ENCODE measurements around the gene USB1. TPM values are rescaled to one million over a fixed set of nuclear protein-coding genes. Genes with fewer than 3 reads are reported as not detected.

USB1 gene
- total and polyA plus RNA-seq, 2 experiments from 2014 or later: 79.6 to 118 TPM

DNA sequence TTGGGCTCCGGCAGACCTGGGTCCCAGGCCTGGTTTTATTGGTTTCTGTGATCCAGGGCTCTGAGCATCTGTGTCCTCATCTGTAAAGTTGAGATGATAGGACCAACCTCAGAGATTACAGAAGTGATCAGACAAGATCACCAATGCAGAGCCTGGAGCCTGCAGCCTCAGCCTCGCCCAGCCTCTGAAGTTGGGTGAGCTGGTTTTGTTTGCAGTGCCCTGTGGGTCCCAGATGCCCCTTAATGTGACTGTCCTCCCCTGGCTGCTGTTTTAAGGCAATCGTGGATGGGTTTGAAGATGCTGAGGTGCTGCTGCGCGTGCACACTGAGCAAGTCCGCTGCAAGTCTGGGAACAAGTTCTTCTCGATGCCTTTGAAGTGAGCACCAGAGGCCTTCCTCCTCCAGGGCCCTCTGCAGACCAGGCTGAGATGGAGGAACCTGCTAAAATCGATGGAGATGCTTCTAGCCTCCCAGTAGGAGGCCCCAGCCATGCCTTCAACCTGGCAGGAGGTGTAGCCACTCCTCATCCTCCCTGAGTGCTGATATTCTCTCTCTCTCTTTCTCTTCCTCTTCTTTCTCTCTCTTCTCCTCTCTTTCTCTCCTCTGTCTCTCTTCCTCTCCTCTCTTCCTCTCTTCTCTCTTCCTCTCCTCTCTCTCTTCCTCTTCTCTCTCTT is 18.8 kb downstream of the USB1 start:
- H2AFZ ChIP-seq: no peak overlapping the region
- H3K36me3 ChIP-seq (ENCODE audit: insufficient read depth): no peaks in the 10 kb centered on the region; the same call in 1 of the 2 replicates
- no peak overlapping the region for H3K4me2 ChIP-seq
- no peak overlapping the region for H3K27ac Mint-ChIP-seq
- TF ChIP-seq ZNF114 (CRISPR knock-in tag; IDR thresholded peaks at IDR 0.05) (no peak), EZH2 (IDR thresholded peaks at IDR 0.05; ENCODE audit: low read depth, unreplicated experiment) (no peak)
- no peak overlapping the region for H3K27ac ChIP-seq (ENCODE audit: low read depth)
- H3K4me3 ChIP-seq: no peak overlapping the region
- ATAC-seq: no peak
- no peaks in the 10 kb centered on the region for H3K9me2 ChIP-seq (ENCODE audit: insufficient read depth)
- H4K20me1 ChIP-seq (replicated peaks; ENCODE audit: insufficient read depth): 0 out of 2 replicates have a peak, but pooled peaks cover 4% of the 10 kb centered on the region
- H3K9me3 Mint-ChIP-seq: no peaks in the 10 kb centered on the region
- no peaks in the 10 kb centered on the region for H3K36me3 Mint-ChIP-seq (ENCODE audit: low read depth)
- H3F3A ChIP-seq (replicated peaks; ENCODE audit: low read depth): peaks cover 7% of the 10 kb centered on the region; the same call in 1 of the 2 replicates
- H3K27me3 ChIP-seq (ENCODE audit: insufficient read depth): peaks cover 5% of the 10 kb centered on the region; the same call in 1 of the 2 replicates
- peaks cover 36% of the 10 kb centered on the region for H3K4me1 Mint-ChIP-seq
- no peaks in the 10 kb centered on the region; the same call in 1 of the 2 replicates for H3K79me2 ChIP-seq (replicated peaks; ENCODE audit: insufficient read depth)
- peaks cover 24% of the 10 kb centered on the region for H3K4me1 ChIP-seq (ENCODE audit: insufficient read depth)
- DNase-seq (ENCODE audit: low spot score): no peak
- H3K4me3 Mint-ChIP-seq: no peak overlapping the region
- peaks cover 6% of the 10 kb centered on the region for H3K27me3 Mint-ChIP-seq (ENCODE audit: insufficient read depth, low read depth, poor library complexity)

DNA sequence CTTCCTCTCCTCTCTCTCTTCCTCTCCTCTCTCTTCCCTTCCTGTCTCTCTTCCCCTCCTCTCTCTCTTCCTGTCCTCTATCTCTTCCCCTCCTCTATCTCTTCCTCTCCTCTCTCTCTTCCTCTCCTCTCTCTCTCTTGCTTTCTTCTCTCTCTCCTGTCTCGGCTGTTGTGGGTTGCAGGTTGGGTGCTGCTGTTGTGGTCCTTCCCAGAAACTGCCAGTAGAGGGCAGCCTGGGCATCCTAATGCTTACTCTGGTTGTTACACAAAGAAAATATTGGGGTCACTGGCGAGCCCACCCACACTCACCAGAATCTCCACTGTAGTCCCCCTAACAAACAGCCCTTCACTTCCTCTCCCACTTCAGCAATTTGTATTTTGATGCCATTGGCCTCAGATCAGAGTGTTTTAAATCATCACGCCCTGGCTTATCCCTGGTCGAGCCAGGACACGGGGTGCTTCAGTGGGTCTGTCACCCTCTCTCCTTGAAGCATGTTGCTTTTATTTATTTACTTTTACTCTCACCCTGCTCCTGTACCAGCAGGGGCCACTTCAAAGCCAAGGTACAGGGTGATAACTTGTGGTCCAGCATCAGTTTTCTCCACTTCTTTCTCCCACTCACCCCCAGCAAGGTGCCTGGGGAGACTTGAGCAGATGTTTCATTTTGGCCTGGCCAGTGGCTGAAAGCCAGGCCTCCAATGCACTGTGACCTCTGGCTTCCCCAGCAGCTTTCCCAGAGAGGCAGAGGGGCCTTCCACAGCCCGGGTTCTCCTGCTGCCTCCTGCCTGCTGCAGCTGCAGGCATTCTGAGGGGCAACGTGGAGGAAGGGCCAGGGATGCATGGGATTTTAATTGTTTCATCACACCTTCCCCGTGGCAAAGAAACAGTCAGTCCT is 19.7 kb downstream of the USB1 start:
- Mint-ChIP-seq H3K4me1 (peaks cover 36% of the 10 kb centered on the region), H3K27ac (no peak overlapping the region), H3K4me3 (no peak overlapping the region), H3K36me3 (ENCODE audit: low read depth) (no peaks in the 10 kb centered on the region), H3K9me3 (no peaks in the 10 kb centered on the region), H3K27me3 (ENCODE audit: insufficient read depth, low read depth, poor library complexity) (peaks cover 7% of the 10 kb centered on the region)
- H4K20me1 ChIP-seq (replicated peaks; ENCODE audit: insufficient read depth): 0 out of 2 replicates have a peak, but pooled peaks cover under 1% of the 10 kb centered on the region
- DNase-seq (ENCODE audit: low spot score): peak; percentile 74
- H3F3A ChIP-seq (replicated peaks; ENCODE audit: low read depth): peaks cover 7% of the 10 kb centered on the region; the same call in 1 of the 2 replicates
- H3K4me3 ChIP-seq: no peak overlapping the region
- TF ChIP-seq, protein P1, sequence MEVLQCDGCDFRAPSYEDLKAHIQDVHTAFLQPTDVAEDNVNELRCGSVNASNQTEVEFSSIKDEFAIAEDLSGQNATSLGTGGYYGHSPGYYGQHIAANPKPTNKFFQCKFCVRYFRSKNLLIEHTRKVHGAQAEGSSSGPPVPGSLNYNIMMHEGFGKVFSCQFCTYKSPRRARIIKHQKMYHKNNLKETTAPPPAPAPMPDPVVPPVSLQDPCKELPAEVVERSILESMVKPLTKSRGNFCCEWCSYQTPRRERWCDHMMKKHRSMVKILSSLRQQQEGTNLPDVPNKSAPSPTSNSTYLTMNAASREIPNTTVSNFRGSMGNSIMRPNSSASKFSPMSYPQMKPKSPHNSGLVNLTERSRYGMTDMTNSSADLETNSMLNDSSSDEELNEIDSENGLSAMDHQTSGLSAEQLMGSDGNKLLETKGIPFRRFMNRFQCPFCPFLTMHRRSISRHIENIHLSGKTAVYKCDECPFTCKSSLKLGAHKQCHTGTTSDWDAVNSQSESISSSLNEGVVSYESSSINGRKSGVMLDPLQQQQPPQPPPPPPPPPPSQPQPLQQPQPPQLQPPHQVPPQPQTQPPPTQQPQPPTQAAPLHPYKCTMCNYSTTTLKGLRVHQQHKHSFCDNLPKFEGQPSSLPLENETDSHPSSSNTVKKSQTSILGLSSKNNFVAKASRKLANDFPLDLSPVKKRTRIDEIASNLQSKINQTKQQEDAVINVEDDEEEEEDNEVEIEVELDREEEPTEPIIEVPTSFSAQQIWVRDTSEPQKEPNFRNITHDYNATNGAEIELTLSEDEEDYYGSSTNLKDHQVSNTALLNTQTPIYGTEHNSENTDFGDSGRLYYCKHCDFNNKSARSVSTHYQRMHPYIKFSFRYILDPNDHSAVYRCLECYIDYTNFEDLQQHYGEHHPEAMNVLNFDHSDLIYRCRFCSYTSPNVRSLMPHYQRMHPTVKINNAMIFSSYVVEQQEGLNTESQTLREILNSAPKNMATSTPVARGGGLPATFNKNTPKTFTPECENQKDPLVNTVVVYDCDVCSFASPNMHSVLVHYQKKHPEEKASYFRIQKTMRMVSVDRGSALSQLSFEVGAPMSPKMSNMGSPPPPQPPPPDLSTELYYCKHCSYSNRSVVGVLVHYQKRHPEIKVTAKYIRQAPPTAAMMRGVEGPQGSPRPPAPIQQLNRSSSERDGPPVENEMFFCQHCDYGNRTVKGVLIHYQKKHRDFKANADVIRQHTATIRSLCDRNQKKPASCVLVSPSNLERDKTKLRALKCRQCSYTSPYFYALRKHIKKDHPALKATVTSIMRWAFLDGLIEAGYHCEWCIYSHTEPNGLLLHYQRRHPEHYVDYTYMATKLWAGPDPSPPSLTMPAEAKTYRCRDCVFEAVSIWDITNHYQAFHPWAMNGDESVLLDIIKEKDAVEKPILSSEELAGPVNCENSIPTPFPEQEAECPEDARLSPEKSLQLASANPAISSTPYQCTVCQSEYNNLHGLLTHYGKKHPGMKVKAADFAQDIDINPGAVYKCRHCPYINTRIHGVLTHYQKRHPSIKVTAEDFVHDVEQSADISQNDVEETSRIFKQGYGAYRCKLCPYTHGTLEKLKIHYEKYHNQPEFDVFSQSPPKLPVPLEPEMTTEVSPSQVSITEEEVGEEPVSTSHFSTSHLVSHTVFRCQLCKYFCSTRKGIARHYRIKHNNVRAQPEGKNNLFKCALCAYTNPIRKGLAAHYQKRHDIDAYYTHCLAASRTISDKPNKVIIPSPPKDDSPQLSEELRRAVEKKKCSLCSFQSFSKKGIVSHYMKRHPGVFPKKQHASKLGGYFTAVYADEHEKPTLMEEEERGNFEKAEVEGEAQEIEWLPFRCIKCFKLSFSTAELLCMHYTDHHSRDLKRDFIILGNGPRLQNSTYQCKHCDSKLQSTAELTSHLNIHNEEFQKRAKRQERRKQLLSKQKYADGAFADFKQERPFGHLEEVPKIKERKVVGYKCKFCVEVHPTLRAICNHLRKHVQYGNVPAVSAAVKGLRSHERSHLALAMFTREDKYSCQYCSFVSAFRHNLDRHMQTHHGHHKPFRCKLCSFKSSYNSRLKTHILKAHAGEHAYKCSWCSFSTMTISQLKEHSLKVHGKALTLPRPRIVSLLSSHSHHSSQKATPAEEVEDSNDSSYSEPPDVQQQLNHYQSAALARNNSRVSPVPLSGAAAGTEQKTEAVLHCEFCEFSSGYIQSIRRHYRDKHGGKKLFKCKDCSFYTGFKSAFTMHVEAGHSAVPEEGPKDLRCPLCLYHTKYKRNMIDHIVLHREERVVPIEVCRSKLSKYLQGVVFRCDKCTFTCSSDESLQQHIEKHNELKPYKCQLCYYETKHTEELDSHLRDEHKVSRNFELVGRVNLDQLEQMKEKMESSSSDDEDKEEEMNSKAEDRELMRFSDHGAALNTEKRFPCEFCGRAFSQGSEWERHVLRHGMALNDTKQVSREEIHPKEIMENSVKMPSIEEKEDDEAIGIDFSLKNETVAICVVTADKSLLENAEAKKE (CRISPR knock-in tag; IDR thresholded peaks at IDR 0.05): no peak
- TF ChIP-seq EZH2phosphoT487 (IDR thresholded peaks at IDR 0.05; ENCODE audit: unreplicated experiment) (no peak), JUNB (IDR thresholded peaks at IDR 0.05; ENCODE audit: unreplicated experiment) (no peak)
- TF ChIP-seq, protein P2, sequence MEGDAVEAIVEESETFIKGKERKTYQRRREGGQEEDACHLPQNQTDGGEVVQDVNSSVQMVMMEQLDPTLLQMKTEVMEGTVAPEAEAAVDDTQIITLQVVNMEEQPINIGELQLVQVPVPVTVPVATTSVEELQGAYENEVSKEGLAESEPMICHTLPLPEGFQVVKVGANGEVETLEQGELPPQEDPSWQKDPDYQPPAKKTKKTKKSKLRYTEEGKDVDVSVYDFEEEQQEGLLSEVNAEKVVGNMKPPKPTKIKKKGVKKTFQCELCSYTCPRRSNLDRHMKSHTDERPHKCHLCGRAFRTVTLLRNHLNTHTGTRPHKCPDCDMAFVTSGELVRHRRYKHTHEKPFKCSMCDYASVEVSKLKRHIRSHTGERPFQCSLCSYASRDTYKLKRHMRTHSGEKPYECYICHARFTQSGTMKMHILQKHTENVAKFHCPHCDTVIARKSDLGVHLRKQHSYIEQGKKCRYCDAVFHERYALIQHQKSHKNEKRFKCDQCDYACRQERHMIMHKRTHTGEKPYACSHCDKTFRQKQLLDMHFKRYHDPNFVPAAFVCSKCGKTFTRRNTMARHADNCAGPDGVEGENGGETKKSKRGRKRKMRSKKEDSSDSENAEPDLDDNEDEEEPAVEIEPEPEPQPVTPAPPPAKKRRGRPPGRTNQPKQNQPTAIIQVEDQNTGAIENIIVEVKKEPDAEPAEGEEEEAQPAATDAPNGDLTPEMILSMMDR (conservative IDR thresholded peaks at IDR 0.05; ENCODE audit: low read depth in 2 of 2): peak; percentile 94 to 96
- no peaks in the 10 kb centered on the region; the same call in 1 of the 2 replicates for H3K36me3 ChIP-seq (ENCODE audit: insufficient read depth)
- H3K9me2 ChIP-seq (ENCODE audit: insufficient read depth): no peaks in the 10 kb centered on the region
- no peak overlapping the region for H3K27ac ChIP-seq (ENCODE audit: low read depth)
- no peaks in the 10 kb centered on the region; the same call in 1 of the 2 replicates for H3K79me2 ChIP-seq (replicated peaks; ENCODE audit: insufficient read depth)
- peak; percentile 4; the same call in 2 of the 3 replicates for ATAC-seq
- H3K27me3 ChIP-seq (ENCODE audit: insufficient read depth): peaks cover 5% of the 10 kb centered on the region; the same call in 1 of the 2 replicates
- H3K4me1 ChIP-seq (ENCODE audit: insufficient read depth): peaks cover 24% of the 10 kb centered on the region
- no peak overlapping the region for H3K4me2 ChIP-seq
- no peak overlapping the region for H2AFZ ChIP-seq

Measured in GM23338 (cell line).